Coronary artery (tissue), 2 donors: ENCODE measurements around the gene BCL10.
"Not testable (repeated sequence)": the region's sequence is repeated elsewhere in the genome, so short reads cannot be mapped to it uniquely, and the experiment has no call there.

ENCODE experiments used
- DNase-seq: peaks from one replicate; pipeline ENCODE4 v3.0.0-alpha.2; 2017; ENCODE audit warnings: low spot score
- H3K27ac ChIP-seq, 2 donors: fragments of 200-600 bp; sonication (generic); one replicate each; pipeline ENCODE4 v1.5.1; 2016 to 2019
- H3K4me3 ChIP-seq: fragments of 200-600 bp; sonication (generic); 2 replicates; pipeline ENCODE4 v1.5.1; 2016; ENCODE audit warnings: mild to moderate bottlenecking, moderate library complexity
- TF ChIP-seq, protein P1 (sequence below): fragments of 200-600 bp; sonication (generic); IDR thresholded peaks from one replicate; pipeline ENCODE4 v1.5.1; 2019; ENCODE audit warnings: antibody characterized with exemption

BCL10 gene

DNA sequence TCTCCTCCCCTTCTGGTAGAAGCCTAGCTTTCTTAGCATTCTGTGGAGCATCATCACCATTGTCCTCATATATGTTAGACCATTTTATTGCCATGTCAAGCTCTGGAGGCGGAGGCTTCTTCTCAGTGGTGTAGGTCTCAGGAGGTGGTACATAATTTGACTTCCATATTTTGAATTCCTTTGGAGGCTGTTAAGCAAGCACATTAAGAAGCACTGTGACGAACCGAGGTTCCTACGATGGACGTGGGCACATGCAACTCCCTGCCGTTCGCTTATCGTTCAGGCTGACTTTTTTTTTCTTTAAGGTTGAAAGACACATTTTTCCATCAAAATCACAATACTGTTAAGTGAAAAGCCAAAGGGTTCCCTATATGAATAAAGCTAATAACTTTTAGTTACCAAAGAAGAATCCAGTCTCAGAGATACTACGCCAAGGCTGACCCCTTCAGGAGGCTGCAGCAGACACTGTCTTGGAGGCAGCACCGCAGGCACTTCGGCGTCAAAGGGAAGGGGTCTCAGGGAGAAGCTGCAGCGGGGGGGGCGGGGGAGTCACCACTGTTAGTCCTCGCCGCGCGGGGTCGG is 17.8 kb downstream of the BCL10 start:
- H3K4me3 ChIP-seq, result peak overlapping the region; percentile 92
- TF ChIP-seq, protein P1, sequence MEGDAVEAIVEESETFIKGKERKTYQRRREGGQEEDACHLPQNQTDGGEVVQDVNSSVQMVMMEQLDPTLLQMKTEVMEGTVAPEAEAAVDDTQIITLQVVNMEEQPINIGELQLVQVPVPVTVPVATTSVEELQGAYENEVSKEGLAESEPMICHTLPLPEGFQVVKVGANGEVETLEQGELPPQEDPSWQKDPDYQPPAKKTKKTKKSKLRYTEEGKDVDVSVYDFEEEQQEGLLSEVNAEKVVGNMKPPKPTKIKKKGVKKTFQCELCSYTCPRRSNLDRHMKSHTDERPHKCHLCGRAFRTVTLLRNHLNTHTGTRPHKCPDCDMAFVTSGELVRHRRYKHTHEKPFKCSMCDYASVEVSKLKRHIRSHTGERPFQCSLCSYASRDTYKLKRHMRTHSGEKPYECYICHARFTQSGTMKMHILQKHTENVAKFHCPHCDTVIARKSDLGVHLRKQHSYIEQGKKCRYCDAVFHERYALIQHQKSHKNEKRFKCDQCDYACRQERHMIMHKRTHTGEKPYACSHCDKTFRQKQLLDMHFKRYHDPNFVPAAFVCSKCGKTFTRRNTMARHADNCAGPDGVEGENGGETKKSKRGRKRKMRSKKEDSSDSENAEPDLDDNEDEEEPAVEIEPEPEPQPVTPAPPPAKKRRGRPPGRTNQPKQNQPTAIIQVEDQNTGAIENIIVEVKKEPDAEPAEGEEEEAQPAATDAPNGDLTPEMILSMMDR, result no peak
- peak; percentile 72 for DNase-seq
- peak overlapping the region; percentile 42 to 91 for H3K27ac ChIP-seq

DNA sequence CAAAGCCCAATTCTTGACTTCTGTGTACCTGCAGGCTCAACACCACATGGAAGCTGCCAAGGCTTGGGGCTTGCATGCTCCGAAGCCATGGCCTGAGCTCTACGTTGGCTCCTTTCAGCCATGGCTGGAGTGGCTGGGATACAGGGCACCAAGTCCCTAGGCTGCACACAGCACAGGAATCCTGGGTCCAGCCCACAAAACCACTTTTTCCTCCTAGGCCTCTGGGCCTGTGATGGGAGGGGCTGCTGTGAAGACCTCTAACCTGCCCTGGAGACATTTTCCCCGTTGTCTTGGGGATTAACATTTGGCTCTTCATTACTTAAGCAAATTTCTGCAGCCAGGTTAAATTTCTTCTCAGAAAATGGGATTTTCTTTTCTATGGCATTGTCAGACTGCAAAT is 27.4 kb downstream of the BCL10 start:
- H3K4me3 ChIP-seq, H3K27ac ChIP-seq, DNase-seq: not testable (repeated sequence)

DNA sequence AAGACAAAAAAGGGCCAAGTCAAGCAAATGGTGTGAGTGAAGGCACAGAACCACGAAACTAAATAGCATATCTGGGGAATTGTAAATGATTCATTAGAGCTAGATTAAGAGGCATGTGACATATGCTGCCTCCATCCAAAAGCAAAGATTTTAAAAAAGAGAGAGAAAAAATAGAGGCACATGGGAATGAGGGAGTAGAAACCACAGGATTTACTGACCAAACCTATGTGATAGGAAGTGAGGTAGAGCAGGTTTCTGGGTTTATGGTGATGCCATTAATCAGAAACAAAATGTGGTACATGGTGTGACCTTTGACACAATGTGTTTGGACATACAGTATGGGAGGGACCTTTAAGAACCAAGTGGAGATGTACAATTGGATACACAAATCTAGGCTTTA is 30.5 kb downstream of the BCL10 start:
- TF ChIP-seq, protein P1, result no peak
- DNase-seq, result no peak
- Histone ChIP-seq H3K27ac (no peak overlapping the region), H3K4me3 (no peak overlapping the region)

DNA sequence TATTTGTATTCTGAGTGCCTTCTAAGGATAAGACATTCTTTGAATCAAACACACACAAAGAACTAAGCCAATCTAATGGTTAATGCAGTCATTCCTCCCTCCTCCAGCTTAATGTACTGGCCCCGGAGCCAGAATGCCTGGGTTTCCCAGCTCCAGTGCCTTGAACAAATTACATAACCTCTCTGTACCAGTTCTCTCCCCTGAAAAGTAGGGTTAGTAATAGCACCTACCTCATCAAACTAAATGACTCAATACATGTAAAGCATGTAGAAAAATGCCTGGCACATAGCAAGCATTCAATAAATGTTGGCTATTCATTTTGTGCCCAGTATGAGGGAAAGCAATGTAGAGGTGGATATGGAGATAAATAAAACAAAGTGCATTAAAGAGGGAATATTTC is 31.0 kb downstream of the BCL10 start:
- TF ChIP-seq, protein P1, result no peak
- H3K4me3 ChIP-seq, result no peak overlapping the region
- DNase-seq, result no peak
- no peak overlapping the region for H3K27ac ChIP-seq

DNA sequence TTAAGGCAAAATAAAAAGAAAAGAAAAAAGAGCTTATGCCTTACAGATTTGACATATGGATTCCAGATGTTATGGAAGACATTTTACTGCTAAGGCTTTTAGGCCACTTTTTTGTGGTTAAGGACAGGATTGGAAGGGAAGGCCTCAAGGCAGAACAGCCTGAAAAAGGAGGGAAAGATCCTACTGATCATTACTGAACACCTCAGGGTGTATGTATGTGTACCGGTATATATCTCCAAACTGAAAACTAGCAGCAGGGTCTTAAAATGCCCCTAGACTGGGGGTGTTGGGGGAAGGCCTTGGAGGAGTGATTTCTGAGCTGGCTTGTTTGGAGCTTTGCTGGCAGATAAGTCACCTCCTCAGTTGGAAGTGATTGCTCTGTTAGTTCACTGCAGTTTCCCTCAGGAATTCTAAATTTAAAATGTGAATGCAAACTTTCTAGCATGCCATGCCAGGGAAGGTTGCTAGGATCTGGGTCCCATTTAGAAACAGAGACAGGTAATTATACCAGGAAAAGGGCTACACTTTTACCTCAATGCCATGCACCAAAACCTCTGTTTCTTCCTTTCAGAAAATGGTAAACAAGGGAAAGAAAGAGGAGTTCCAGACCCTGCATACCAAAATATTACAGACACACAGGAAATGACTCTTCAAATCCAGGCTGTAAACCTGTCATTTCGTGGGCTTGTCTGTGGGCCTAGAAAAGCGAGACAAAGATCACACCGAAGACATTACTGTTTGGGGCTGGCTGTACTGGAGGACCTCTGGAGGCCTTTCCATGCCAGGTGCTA is 32.0 kb downstream of the BCL10 start:
- no peak overlapping the region for H3K4me3 ChIP-seq
- TF ChIP-seq, protein P1, result no peak
- H3K27ac ChIP-seq, result peak overlapping the region in 1 of 2 donors; percentile 2
- no peak for DNase-seq

DNA sequence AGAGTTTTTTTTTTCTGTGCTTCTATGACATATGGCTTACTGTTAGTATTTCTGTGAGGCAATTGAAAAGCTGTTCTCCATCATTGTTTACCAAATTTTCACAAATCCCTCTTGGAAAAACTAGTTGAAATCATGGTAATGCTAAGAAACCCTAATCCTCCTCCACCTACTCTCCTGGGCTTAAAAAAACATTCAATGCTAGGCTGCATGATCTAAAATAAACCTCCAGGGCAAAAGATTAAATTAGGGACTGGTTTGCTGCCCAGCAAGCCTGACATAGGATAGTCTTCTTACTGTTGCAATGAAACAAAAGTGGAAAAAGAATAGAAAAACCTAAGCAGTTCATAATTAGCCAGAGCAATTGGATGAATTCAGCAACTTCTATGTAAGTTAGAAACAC is 33.1 kb downstream of the BCL10 start:
- TF ChIP-seq, protein P1, result no peak
- no peak overlapping the region for H3K27ac ChIP-seq
- H3K4me3 ChIP-seq, result no peak overlapping the region
- no peak for DNase-seq

DNA sequence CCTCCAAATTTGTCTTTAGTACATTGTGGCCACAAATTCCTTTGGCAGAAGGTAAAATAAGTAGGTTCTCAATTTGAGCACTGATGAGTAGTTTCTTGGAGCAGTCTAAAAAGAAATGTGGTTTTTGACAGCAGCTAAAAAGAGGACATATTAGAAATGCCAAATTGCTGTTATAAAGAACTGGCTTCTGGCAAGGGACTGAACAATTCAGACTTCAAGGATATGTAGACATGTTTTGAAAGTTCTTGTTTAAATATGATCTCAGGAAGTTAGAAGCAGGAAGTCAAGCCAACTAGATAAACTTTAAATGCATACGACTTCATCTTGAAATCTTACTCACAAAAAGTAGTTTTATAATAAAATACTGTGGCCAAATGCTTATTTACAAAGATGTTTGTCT is 35.8 kb downstream of the BCL10 start:
- no peak overlapping the region for H3K27ac ChIP-seq
- no peak for DNase-seq
- H3K4me3 ChIP-seq, result no peak overlapping the region
- TF ChIP-seq, protein P1, result no peak
